ENCODE measurements around the gene NRL.
"Not testable (repeated sequence)": the region's sequence is repeated elsewhere in the genome, so short reads cannot be mapped to it uniquely, and the experiment has no call there.

NRL gene

GRCh38 chr14:24049002-24049401 lies 65.7 kb downstream of the NRL start:
- not testable (repeated sequence) for DNase-seq (ENCODE audit: low spot score in 2 of 2); ATAC-seq (replicated peaks; ENCODE audit: extremely low read depth, poor library complexity, severe bottlenecking); H3K36me3 Mint-ChIP-seq (ENCODE audit: insufficient read depth); H3K27ac Mint-ChIP-seq (ENCODE audit: low read depth); H3K9me3 Mint-ChIP-seq; H3K4me3 Mint-ChIP-seq; H3K27me3 Mint-ChIP-seq
- H3K4me1 Mint-ChIP-seq = peaks cover 22% of the 10 kb centered on the region

- Mint-ChIP-seq H3K27me3 (peaks cover 11% of the 10 kb centered on the region), H3K4me1 (no peaks in the 10 kb centered on the region), H3K4me3 (no peak overlapping the region), H3K27ac (ENCODE audit: low read depth) (no peak overlapping the region), H3K36me3 (ENCODE audit: insufficient read depth) (peaks cover 3% of the 10 kb centered on the region), H3K9me3 (no peaks in the 10 kb centered on the region)
- no peak for DNase-seq (ENCODE audit: low spot score in 2 of 2)
- no peak for ATAC-seq (replicated peaks; ENCODE audit: extremely low read depth, poor library complexity, severe bottlenecking)
Measured at GRCh38 chr14:24042746-24043145, 72.0 kb downstream of the NRL start.

GRCh38 chr14:24040692-24041091 lies 74.1 kb downstream of the NRL start:
- Mint-ChIP-seq H3K4me3 (no peak overlapping the region), H3K27me3 (peaks cover 11% of the 10 kb centered on the region), H3K36me3 (ENCODE audit: insufficient read depth) (peaks cover 6% of the 10 kb centered on the region), H3K4me1 (peaks cover 8% of the 10 kb centered on the region), H3K9me3 (no peaks in the 10 kb centered on the region), H3K27ac (ENCODE audit: low read depth) (no peak overlapping the region)
- DNase-seq (ENCODE audit: low spot score in 2 of 2) (no peak), ATAC-seq (replicated peaks; ENCODE audit: extremely low read depth, poor library complexity, severe bottlenecking) (no peak)

GRCh38 chr14:24038686-24039085 lies 76.1 kb downstream of the NRL start:
- Mint-ChIP-seq H3K9me3 (no peaks in the 10 kb centered on the region), H3K27ac (ENCODE audit: low read depth) (no peak overlapping the region), H3K4me3 (no peak overlapping the region), H3K36me3 (ENCODE audit: insufficient read depth) (peaks cover 6% of the 10 kb centered on the region), H3K27me3 (peaks cover 11% of the 10 kb centered on the region), H3K4me1 (peaks cover 8% of the 10 kb centered on the region)
- no peak for ATAC-seq (replicated peaks; ENCODE audit: extremely low read depth, poor library complexity, severe bottlenecking)
- no peak for DNase-seq (ENCODE audit: low spot score in 2 of 2)

- peaks cover 6% of the 10 kb centered on the region for H3K36me3 Mint-ChIP-seq (ENCODE audit: insufficient read depth)
- ATAC-seq (replicated peaks; ENCODE audit: extremely low read depth, poor library complexity, severe bottlenecking) = no peak
- H3K4me1 Mint-ChIP-seq = peaks cover 8% of the 10 kb centered on the region
- no peaks in the 10 kb centered on the region for H3K9me3 Mint-ChIP-seq
- H3K27ac Mint-ChIP-seq (ENCODE audit: low read depth) = no peak overlapping the region
- DNase-seq (ENCODE audit: low spot score in 2 of 2) = no peak
- H3K4me3 Mint-ChIP-seq = no peak overlapping the region
- H3K27me3 Mint-ChIP-seq = peaks cover 4% of the 10 kb centered on the region
Measured at GRCh38 chr14:24037658-24038037, 77.1 kb downstream of the NRL start.

GRCh38 chr14:24036963-24037657 lies 77.6 kb downstream of the NRL start:
- peak overlapping the region; percentile 84 for H3K27ac Mint-ChIP-seq (ENCODE audit: low read depth)
- not testable (repeated sequence) for H3K36me3 Mint-ChIP-seq (ENCODE audit: insufficient read depth); ATAC-seq (replicated peaks; ENCODE audit: extremely low read depth, poor library complexity, severe bottlenecking)

GRCh38 chr14:24036169-24036962 lies 78.4 kb downstream of the NRL start:
- peak; percentile 34 to 41 for DNase-seq (ENCODE audit: low spot score in 2 of 2)
- peaks cover 8% of the 10 kb centered on the region for H3K4me1 Mint-ChIP-seq
- peak overlapping the region; percentile 84 for H3K27ac Mint-ChIP-seq (ENCODE audit: low read depth)
- no peaks in the 10 kb centered on the region for H3K27me3 Mint-ChIP-seq
- no peaks in the 10 kb centered on the region for H3K9me3 Mint-ChIP-seq
- H3K4me3 Mint-ChIP-seq = peak overlapping the region; percentile 92
- peak; percentile 82 for ATAC-seq (replicated peaks; ENCODE audit: extremely low read depth, poor library complexity, severe bottlenecking)
- peaks cover 6% of the 10 kb centered on the region for H3K36me3 Mint-ChIP-seq (ENCODE audit: insufficient read depth)

More at GRCh38 chr14:24036963-24037657, 77.6 kb downstream of the NRL start:
- H3K9me3 Mint-ChIP-seq; H3K27me3 Mint-ChIP-seq; H3K4me1 Mint-ChIP-seq; DNase-seq (ENCODE audit: low spot score in 2 of 2): not testable (repeated sequence)
- peak overlapping the region; percentile 92 for H3K4me3 Mint-ChIP-seq

- H3K27ac Mint-ChIP-seq (ENCODE audit: low read depth) = peak overlapping the region; percentile 84
Measured at GRCh38 chr14:24035769-24036168, 79.0 kb downstream of the NRL start.

GRCh38 chr14:24032727-24033418 lies 81.9 kb downstream of the NRL start:
- Mint-ChIP-seq H3K27me3 (peaks cover 2% of the 10 kb centered on the region), H3K36me3 (ENCODE audit: insufficient read depth) (peaks cover 4% of the 10 kb centered on the region), H3K4me3 (no peak overlapping the region), H3K4me1 (peaks cover 8% of the 10 kb centered on the region), H3K9me3 (no peaks in the 10 kb centered on the region), H3K27ac (ENCODE audit: low read depth) (no peak overlapping the region)
- DNase-seq (ENCODE audit: low spot score in 2 of 2) (no peak), ATAC-seq (replicated peaks; ENCODE audit: extremely low read depth, poor library complexity, severe bottlenecking) (no peak)

More at GRCh38 chr14:24035769-24036168, 79.0 kb downstream of the NRL start:
- H3K9me3 Mint-ChIP-seq; H3K4me1 Mint-ChIP-seq; DNase-seq (ENCODE audit: low spot score in 2 of 2); H3K36me3 Mint-ChIP-seq (ENCODE audit: insufficient read depth); H3K27me3 Mint-ChIP-seq; ATAC-seq (replicated peaks; ENCODE audit: extremely low read depth, poor library complexity, severe bottlenecking): not testable (repeated sequence)
- H3K4me3 Mint-ChIP-seq = peak overlapping the region; percentile 92

GRCh38 chr14:24031331-24031730 lies 83.4 kb downstream of the NRL start:
- H3K9me3 Mint-ChIP-seq; ATAC-seq (replicated peaks; ENCODE audit: extremely low read depth, poor library complexity, severe bottlenecking); H3K4me1 Mint-ChIP-seq; H3K27ac Mint-ChIP-seq (ENCODE audit: low read depth); H3K36me3 Mint-ChIP-seq (ENCODE audit: insufficient read depth); H3K4me3 Mint-ChIP-seq; DNase-seq (ENCODE audit: low spot score in 2 of 2): not testable (repeated sequence)
- peaks cover 13% of the 10 kb centered on the region for H3K27me3 Mint-ChIP-seq

GRCh38 chr14:24029687-24030086 lies 85.1 kb downstream of the NRL start:
- H3K9me3 Mint-ChIP-seq; ATAC-seq (replicated peaks; ENCODE audit: extremely low read depth, poor library complexity, severe bottlenecking); H3K4me3 Mint-ChIP-seq; H3K27ac Mint-ChIP-seq (ENCODE audit: low read depth); DNase-seq (ENCODE audit: low spot score in 2 of 2); H3K36me3 Mint-ChIP-seq (ENCODE audit: insufficient read depth); H3K4me1 Mint-ChIP-seq: not testable (repeated sequence)
- peaks cover 13% of the 10 kb centered on the region for H3K27me3 Mint-ChIP-seq
